ENCODE results near the gene SCNN1A.

SCNN1A gene

GRCh38 chr12:6383572-6384498 is 8.5 kb upstream of the SCNN1A start, which contains the start of gene LTBR:
Gene LTBR, plus strand, starts transcription at chr12:6384162. Its CDS starts 197 bp downstream, at chr12:6384359.
- DNase-seq: no peak

DNA sequence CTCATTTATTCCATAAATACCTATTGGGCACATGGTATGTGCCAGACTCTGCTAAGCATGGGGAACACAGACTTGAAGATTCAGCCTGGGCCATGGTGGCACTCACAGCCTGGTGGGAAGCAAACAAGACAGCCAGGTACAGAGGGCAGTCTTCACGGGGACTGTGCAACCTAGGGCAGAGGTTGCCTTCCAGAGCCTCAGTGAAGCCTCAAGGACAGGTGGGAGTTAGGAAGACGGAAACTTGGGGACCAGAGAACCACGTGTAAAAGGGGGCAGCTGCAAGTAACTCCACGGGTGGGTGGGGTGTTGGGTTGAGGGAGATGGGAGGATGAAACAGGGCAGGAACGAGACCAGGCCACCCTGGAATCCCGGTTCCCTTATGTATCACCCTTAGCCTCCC is 7.6 kb upstream of the SCNN1A start:
- DNase-seq: no peak

- DNase-seq: no peak
Observed at GRCh38 chr12:6382371-6382770, 7.0 kb upstream of the SCNN1A start.

- DNase-seq: no peak
Observed at GRCh38 chr12:6380141-6381121, 5.1 kb upstream of the SCNN1A start.

GRCh38 chr12:6378709-6379472 is 3.5 kb upstream of the SCNN1A start:
- DNase-seq: no peak

GRCh38 chr12:6377667-6377994 is 2.3 kb upstream of the SCNN1A start:
- no peak for DNase-seq

DNA sequence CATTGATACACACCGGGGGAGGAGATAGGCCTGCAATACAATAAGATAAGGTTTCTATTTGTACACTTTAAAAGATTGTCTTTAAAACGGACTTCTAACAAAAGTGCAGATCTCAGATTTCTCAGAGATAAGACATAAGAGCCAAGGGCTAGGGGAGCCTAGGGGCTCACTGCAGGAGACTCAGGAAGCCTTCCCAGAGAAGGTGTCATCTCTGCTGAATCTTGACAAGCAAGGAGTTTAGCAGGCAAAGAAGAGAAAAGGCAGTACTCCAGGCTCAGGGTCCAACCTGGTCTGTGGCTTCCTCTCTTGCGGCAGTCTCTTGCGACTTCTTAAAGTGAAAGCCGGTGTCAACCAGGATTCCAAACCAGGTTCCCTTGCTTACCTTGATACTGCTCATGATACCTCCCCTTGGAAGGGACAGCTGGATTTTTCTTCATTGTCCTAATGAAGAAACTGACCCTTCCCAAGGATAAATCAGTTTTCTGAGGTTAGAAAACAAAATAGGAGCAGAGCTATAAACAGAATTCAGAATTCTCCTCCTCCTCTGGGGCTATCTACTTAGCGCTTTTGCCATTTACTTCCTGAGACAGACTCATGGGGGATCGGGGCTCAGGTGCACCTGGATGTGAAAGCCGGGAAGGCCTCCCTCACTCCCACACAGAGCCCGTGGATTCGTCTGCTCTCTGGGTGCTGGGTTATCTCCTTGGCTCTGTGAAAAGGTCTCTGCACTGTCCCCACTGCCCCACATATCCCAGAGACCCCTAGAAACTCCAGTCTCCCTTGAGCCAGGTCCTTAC is 1.7 kb upstream of the SCNN1A start:
- DNase-seq: no peak

- DNase-seq: no peak
Observed at GRCh38 chr12:6376079-6376869, 911 bp upstream of the SCNN1A start.

DNA sequence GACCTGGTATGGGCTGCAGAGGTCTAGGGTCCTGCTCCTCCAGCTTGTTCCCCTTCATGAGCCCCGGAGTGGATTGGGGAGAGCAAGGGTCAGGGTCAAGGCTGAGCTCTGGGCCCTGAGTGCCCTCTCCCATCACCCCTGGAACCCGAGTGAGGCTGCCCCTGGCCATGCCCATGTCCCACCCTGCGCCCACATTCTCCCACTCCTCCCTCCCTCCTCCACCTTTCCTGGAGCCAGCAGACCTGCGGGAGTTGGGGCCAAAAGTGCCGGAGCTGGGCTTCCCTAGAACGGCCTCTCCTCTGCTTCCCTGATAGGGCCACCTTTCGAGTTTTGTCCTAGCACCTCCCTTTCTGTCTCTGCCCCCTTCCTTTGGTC is 590 bp downstream of the SCNN1A start:
- no peak for DNase-seq

DNA sequence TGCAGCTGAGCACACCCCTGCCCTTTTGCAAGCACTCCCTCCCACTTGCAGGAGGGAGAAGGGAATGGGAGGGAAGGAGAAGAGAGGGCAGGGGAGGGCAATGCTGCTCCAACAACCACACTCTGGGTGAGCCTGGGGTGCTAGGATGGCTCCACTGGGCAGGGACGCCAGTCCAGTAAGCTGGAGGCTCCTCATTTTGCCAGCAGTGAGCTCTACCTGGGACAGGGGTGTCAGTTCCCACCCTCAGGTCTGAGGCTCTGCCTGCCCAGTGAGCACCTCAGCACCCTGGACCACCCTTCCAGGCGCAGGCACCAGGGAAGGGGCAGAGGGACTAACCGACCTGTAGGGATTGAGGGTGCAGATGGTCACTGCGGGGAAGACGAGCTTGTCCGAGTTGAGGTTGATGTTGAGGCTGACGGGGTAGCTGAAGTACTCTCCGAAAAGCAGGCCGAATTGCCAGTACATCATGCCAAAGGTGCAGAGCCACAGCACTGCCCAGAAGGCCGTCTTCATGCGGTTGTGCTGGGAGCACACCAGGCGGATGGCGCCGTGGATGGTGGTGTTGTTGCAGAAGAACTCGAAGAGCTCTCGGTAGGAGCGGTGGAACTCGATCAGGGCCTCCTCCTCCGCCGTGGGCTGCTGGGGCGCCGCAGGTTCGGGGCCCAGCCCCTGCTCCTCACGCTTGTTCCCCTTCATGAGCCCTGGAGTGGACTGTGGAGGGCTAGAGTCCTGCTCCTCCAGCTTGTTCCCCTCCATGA is 1.2 kb downstream of the SCNN1A start:
- no peak for DNase-seq

DNA sequence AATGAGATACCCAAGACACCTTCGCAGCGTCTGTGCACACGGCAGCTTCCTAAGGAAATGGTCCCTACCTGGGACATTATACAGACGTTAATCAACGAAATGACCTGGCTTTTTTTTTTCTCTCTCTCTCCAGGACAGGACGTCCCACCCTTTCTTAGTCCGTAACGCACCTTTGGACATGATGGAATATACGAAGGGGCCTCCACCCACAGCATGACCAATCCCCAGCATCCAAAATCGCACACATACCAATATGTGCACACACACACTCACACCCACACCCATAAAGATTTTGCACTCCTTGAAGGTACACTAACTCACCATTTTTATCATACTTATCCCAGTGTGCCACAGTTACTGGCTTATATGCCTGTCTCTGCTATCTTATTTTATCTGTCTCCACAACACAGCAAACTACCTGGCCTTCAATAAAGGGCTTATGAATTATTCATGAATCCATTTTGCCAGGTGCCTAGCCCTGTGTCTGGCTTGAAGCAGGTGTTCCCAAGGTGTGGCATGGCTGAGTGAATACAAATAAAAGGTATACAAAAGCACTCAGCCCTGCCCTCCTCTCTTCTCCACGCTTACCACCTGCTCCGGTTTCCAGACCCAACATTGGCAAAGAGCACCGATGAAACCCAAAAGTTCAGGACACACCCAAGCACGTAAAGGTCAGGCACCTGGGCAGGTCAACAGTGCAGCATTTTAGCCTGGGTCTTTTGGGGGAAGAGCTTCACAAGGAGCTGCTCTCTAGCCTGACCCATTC is 2.2 kb downstream of the SCNN1A start:
- DNase-seq: peak; percentile 52

DNA sequence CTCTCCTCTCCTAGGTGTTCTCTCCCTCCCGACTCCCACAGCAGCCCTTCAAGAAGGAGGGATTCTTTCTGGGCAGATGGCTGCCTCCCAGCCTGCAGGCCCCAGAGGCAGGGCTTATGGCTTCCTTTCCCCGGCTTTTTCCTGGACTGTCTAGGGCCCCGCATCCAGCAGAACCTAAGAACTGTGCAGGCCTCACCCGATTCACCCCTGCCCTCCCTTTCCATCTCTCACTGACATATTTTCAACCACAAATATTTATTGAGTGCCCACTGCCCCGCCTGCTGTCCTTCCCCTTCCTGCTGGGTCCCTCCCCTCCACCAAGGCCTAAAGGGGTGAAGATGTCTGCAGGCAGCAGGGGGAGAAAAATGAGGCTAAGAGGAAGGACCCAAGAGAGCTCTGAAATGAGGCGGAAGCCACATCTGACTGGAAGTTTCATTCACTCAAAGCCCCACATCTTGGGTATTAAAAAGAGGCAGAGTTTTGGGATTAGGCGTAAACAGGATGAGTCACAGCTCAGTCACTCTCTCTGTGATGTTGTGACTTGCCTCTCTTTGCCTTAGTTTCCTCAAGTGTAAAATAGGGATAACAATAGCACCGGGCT is 2.9 kb downstream of the SCNN1A start:
- DNase-seq: no peak

GRCh38 chr12:6370994-6371754 is 4.2 kb downstream of the SCNN1A start:
- peak; percentile 98 for DNase-seq

DNA sequence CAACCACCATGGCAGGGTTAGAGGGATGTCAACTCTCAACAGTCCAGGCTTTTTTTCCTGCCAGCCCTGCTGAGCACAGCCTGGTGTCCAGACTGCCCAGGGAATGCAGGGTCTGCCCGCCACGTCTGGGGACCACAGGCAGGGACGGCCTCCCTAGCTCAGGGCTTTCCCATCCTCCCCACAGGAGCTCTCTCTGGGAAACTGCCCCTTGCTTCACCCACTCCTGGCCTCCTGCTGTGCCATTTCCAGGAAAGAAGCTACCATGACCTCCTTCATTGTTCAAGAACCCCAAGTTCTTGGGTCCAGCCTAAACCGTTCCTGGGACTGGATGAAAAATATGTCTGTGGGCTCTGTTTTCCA is 4.8 kb downstream of the SCNN1A start:
- DNase-seq: no peak

GRCh38 chr12:6369916-6370575 is 5.3 kb downstream of the SCNN1A start:
- DNase-seq: no peak

GRCh38 chr12:6368906-6369525 is 6.3 kb downstream of the SCNN1A start:
- DNase-seq: no peak
